Testis (tissue), 2 donors: ENCODE data around the gene EIF2S2.

Experiments
- POLR2A ChIP-seq: fragments of 450-650 bp; IDR thresholded peaks from one replicate; pipeline ENCODE4 v1.6.1; 2017; ENCODE audit warnings: antibody characterized with exemption, mild to moderate bottlenecking, moderate library complexity
- TF ChIP-seq, protein P1 (sequence below), 3 experiments: fragments of 450-650 bp in 2 of 3; fragments of 200-600 bp in 1 of 3; sonication (generic) in 1 of 3; IDR thresholded peaks; one replicate each; pipeline ENCODE4 v1.5.1; 2016 to 2019; ENCODE audit warnings: antibody characterized with exemption in 3 of 3, mild to moderate bottlenecking in 2 of 3, moderate library complexity in 1 of 3

GRCh38 chr20:34079818-34080217, 32.2 kb downstream of the EIF2S2 start:
- TF ChIP-seq, protein P1, sequence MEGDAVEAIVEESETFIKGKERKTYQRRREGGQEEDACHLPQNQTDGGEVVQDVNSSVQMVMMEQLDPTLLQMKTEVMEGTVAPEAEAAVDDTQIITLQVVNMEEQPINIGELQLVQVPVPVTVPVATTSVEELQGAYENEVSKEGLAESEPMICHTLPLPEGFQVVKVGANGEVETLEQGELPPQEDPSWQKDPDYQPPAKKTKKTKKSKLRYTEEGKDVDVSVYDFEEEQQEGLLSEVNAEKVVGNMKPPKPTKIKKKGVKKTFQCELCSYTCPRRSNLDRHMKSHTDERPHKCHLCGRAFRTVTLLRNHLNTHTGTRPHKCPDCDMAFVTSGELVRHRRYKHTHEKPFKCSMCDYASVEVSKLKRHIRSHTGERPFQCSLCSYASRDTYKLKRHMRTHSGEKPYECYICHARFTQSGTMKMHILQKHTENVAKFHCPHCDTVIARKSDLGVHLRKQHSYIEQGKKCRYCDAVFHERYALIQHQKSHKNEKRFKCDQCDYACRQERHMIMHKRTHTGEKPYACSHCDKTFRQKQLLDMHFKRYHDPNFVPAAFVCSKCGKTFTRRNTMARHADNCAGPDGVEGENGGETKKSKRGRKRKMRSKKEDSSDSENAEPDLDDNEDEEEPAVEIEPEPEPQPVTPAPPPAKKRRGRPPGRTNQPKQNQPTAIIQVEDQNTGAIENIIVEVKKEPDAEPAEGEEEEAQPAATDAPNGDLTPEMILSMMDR (IDR thresholded peaks at IDR 0.05) = no peak
- TF ChIP-seq POLR2A = no peak
